Measurements from ENCODE around the gene GRIN2C.

DNA sequence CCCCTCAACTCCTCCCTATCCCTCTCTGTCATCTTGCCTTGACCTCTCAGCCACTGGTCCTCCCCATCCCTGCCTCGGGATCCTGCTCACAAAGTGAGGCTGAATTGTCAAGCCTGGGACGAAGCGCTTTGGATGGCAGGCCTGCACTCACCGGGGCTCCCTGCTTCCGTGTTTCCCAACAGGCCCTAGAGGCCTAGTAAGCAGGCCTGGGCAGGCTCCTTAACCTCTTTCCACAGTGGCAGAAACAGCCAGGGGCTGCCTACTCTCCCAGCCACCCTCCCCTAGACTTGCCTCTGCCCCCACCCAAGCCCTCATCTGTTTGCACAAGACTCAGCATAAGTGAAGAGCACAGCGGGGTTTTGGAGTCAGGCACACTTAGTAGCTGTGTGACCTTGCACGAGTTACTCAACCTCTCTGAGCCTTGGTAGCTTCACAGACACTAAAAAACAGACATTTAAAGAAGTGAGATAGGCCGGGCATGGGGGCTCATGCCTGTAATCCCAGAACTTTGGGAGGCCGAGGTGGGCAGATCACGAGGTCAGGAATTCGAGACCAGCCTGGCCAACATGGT is 38.8 kb upstream of the GRIN2C start:
- no peak for TF ChIP-seq POLR2A (IDR thresholded peaks at IDR 0.05)
- no peak for TF ChIP-seq POLR2AphosphoS5 (IDR thresholded peaks at IDR 0.05)
- no peak for TF ChIP-seq EP300 (IDR thresholded peaks at IDR 0.05)
- TF ChIP-seq, protein P1, sequence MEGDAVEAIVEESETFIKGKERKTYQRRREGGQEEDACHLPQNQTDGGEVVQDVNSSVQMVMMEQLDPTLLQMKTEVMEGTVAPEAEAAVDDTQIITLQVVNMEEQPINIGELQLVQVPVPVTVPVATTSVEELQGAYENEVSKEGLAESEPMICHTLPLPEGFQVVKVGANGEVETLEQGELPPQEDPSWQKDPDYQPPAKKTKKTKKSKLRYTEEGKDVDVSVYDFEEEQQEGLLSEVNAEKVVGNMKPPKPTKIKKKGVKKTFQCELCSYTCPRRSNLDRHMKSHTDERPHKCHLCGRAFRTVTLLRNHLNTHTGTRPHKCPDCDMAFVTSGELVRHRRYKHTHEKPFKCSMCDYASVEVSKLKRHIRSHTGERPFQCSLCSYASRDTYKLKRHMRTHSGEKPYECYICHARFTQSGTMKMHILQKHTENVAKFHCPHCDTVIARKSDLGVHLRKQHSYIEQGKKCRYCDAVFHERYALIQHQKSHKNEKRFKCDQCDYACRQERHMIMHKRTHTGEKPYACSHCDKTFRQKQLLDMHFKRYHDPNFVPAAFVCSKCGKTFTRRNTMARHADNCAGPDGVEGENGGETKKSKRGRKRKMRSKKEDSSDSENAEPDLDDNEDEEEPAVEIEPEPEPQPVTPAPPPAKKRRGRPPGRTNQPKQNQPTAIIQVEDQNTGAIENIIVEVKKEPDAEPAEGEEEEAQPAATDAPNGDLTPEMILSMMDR (IDR thresholded peaks at IDR 0.05) = no peak

Measured in gastroesophageal sphincter (tissue), 3 donors.